ENCODE results near the gene UBA3.

The UBA3 gene

DNA sequence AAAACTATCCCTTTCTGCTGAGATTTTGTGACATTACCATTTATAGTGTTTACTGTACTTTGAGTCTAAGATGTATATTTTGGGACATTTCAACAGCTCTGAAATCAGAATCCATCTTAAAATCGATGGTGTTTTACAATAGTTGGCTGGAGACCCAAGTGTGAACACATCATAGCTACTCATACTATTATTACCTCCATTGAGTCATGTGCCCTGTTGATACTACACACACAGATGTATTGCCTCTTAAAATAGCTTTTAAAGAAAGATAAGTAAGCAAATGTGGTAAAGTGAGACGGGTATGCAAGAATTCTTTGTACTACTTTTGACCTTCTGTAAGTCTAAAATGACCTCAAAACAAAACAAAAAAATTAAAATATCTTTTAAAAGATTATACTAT is 35.6 kb upstream of the UBA3 start:
- DNase-seq (ENCODE audit: low read depth in 1 of 2, low spot score in 1 of 2), result no peak

GRCh38 chr3:69113536-69113935 is 33.4 kb upstream of the UBA3 start:
- H3K4me3 ChIP-seq (replicated peaks; ENCODE audit: insufficient read depth, low read length), result no peak overlapping the region
- no peak overlapping the region for H3K27ac ChIP-seq (replicated peaks)
- no peaks in the 10 kb centered on the region for H3K27me3 ChIP-seq (ENCODE audit: insufficient read depth, poor library complexity, severe bottlenecking)
- DNase-seq (ENCODE audit: low read depth in 1 of 2, low spot score in 1 of 2), result no peak
- TF ChIP-seq, protein P1, sequence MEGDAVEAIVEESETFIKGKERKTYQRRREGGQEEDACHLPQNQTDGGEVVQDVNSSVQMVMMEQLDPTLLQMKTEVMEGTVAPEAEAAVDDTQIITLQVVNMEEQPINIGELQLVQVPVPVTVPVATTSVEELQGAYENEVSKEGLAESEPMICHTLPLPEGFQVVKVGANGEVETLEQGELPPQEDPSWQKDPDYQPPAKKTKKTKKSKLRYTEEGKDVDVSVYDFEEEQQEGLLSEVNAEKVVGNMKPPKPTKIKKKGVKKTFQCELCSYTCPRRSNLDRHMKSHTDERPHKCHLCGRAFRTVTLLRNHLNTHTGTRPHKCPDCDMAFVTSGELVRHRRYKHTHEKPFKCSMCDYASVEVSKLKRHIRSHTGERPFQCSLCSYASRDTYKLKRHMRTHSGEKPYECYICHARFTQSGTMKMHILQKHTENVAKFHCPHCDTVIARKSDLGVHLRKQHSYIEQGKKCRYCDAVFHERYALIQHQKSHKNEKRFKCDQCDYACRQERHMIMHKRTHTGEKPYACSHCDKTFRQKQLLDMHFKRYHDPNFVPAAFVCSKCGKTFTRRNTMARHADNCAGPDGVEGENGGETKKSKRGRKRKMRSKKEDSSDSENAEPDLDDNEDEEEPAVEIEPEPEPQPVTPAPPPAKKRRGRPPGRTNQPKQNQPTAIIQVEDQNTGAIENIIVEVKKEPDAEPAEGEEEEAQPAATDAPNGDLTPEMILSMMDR (IDR thresholded peaks at IDR 0.05; ENCODE audit: insufficient read depth, low read length), result no peak
- no peak for TF ChIP-seq SPI1 (IDR thresholded peaks at IDR 0.05; ENCODE audit: borderline replicate concordance, low read depth)
- TF ChIP-seq REST (IDR thresholded peaks at IDR 0.05; ENCODE audit: insufficient replicate concordance, low read depth), result no peak
- TF ChIP-seq GABPA (IDR thresholded peaks at IDR 0.05; ENCODE audit: low read depth), result no peak
- no peak for TF ChIP-seq POLR2AphosphoS5 (IDR thresholded peaks at IDR 0.05; ENCODE audit: low read depth)

More for the DNA sequence above, 35.6 kb upstream of the UBA3 start:
- H3K27ac ChIP-seq (replicated peaks), result no peak overlapping the region
- TF ChIP-seq SPI1 (IDR thresholded peaks at IDR 0.05; ENCODE audit: borderline replicate concordance, low read depth) (no peak), GABPA (IDR thresholded peaks at IDR 0.05; ENCODE audit: low read depth) (no peak), POLR2AphosphoS5 (IDR thresholded peaks at IDR 0.05; ENCODE audit: low read depth) (no peak), REST (IDR thresholded peaks at IDR 0.05; ENCODE audit: insufficient replicate concordance, low read depth) (no peak)
- TF ChIP-seq, protein P1 (IDR thresholded peaks at IDR 0.05; ENCODE audit: insufficient read depth, low read length), result no peak
- H3K4me3 ChIP-seq (replicated peaks; ENCODE audit: insufficient read depth, low read length), result no peak overlapping the region
- H3K27me3 ChIP-seq (ENCODE audit: insufficient read depth, poor library complexity, severe bottlenecking), result no peaks in the 10 kb centered on the region

GRCh38 chr3:69110941-69111546 is 30.9 kb upstream of the UBA3 start:
- no peak overlapping the region for H3K4me3 ChIP-seq (replicated peaks; ENCODE audit: insufficient read depth, low read length)
- TF ChIP-seq, protein P1 (IDR thresholded peaks at IDR 0.05; ENCODE audit: insufficient read depth, low read length), result no peak
- TF ChIP-seq POLR2AphosphoS5 (IDR thresholded peaks at IDR 0.05; ENCODE audit: low read depth) (no peak), GABPA (IDR thresholded peaks at IDR 0.05; ENCODE audit: low read depth) (no peak), REST (IDR thresholded peaks at IDR 0.05; ENCODE audit: insufficient replicate concordance, low read depth) (no peak), SPI1 (IDR thresholded peaks at IDR 0.05; ENCODE audit: borderline replicate concordance, low read depth) (no peak)
- H3K27ac ChIP-seq (replicated peaks), result no peak overlapping the region
- no peak for DNase-seq (ENCODE audit: low read depth in 1 of 2, low spot score in 1 of 2)
- no peaks in the 10 kb centered on the region for H3K27me3 ChIP-seq (ENCODE audit: insufficient read depth, poor library complexity, severe bottlenecking)
